Mucosa of rectum (tissue), 2 donors: ENCODE data around the gene ARHGAP1.
"Not testable (repeated sequence)": the region's sequence is repeated elsewhere in the genome, so short reads cannot be mapped to it uniquely, and the experiment has no call there.

Experiments
- H3K27ac ChIP-seq, 2 donors: one replicate each; pipeline ENCODE4 v1.7.0; 2013; ENCODE audit warnings: inconsistent platforms in 2 of 2, low read depth in 2 of 2, low read length in 2 of 2
- H3K27me3 ChIP-seq, 2 donors: one replicate each; pipeline ENCODE4 v1.7.0; 2013; ENCODE audit warnings: low read length in 2 of 2; ENCODE audit not compliant: control insufficient read depth in 2 of 2, insufficient read depth in 2 of 2
- H3K36me3 ChIP-seq, 2 donors: one replicate each; pipeline ENCODE4 v1.7.0; 2013; ENCODE audit warnings: low read length in 2 of 2; ENCODE audit not compliant: control insufficient read depth in 2 of 2, insufficient read depth in 2 of 2
- H3K4me1 ChIP-seq, 2 donors: one replicate each; pipeline ENCODE4 v1.7.0; 2013; ENCODE audit warnings: low read length in 2 of 2, mild to moderate bottlenecking in 1 of 2; ENCODE audit not compliant: control insufficient read depth in 2 of 2, insufficient read depth in 2 of 2
- H3K4me3 ChIP-seq, 2 donors: one replicate each; pipeline ENCODE4 v1.7.0; 2013; ENCODE audit warnings: low read length in 2 of 2
- H3K9ac ChIP-seq, 2 donors: one replicate each; pipeline ENCODE4 v1.7.0; 2013; ENCODE audit warnings: low read length in 2 of 2, low read depth in 1 of 2, mild to moderate bottlenecking in 1 of 2
- H3K9me3 ChIP-seq, 2 donors: one replicate each; pipeline ENCODE4 v1.7.0; 2013; ENCODE audit warnings: low read length in 2 of 2; ENCODE audit not compliant: control insufficient read depth in 2 of 2
- donor health status: healthy.
- donor health status: Normal muscosa, but diverticular disease.

The ARHGAP1 gene

GRCh38 chr11:46675288-46675851 lies 25.0 kb downstream of the ARHGAP1 start:
- H3K9me3 ChIP-seq = no peaks in the 10 kb centered on the region
- peak overlapping the region; percentile 24 to 37 for H3K4me3 ChIP-seq
- H3K36me3 ChIP-seq = peaks cover 57 to 59% of the 10 kb centered on the region in 2 donors
- H3K27ac ChIP-seq = peak overlapping the region; percentile 78 to 83
- H3K4me1 ChIP-seq = peaks cover 25 to 28% of the 10 kb centered on the region in 2 donors
- H3K9ac ChIP-seq = peak overlapping the region; percentile 8 to 36
- no peaks in the 10 kb centered on the region for H3K27me3 ChIP-seq

GRCh38 chr11:46674463-46675287 lies 25.7 kb downstream of the ARHGAP1 start:
- Histone ChIP-seq H3K27ac (peak overlapping the region; percentile 78 to 83), H3K36me3 (peaks cover 54% of the 10 kb centered on the region in 2 donors), H3K4me3 (peak overlapping the region; percentile 11 to 37), H3K9ac (peak overlapping the region; percentile 8 to 36), H3K27me3 (no peaks in the 10 kb centered on the region), H3K4me1 (peaks cover 25 to 28% of the 10 kb centered on the region in 2 donors), H3K9me3 (no peaks in the 10 kb centered on the region)

GRCh38 chr11:46673713-46674462 lies 26.5 kb downstream of the ARHGAP1 start:
- Histone ChIP-seq H3K27me3 (no peaks in the 10 kb centered on the region), H3K4me1 (peaks cover 25 to 28% of the 10 kb centered on the region in 2 donors), H3K36me3 (peaks cover 50 to 55% of the 10 kb centered on the region in 2 donors), H3K9ac (no peak overlapping the region), H3K4me3 (no peak overlapping the region), H3K27ac (peak overlapping the region; percentile 78 to 83), H3K9me3 (no peaks in the 10 kb centered on the region)

GRCh38 chr11:46672381-46672839 lies 28.0 kb downstream of the ARHGAP1 start:
- Histone ChIP-seq H3K4me3 (no peak overlapping the region), H3K36me3 (peaks cover 52 to 60% of the 10 kb centered on the region in 2 donors), H3K9ac (no peak overlapping the region), H3K27me3 (no peaks in the 10 kb centered on the region), H3K27ac (no peak overlapping the region), H3K9me3 (no peaks in the 10 kb centered on the region), H3K4me1 (peaks cover 25 to 28% of the 10 kb centered on the region in 2 donors)

DNA sequence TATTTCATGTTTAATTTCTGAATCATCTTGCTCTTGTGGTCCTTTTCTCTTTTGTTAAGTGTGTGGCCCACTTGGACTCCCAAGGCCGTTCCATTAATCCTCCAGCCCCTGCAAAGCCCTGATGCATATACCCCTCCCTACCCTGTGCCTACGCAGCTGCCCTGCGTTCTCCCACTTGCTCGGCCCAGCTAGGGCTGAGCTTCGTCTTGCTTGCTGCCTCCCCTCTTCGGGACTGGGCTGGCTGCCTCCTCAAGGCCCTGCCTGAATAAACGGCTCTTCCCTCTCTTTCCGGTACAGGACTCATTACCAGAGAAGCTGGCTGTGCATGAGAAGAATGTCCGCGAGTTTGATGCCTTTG lies 28.5 kb downstream of the ARHGAP1 start:
- H3K27me3 ChIP-seq = no peaks in the 10 kb centered on the region
- H3K36me3 ChIP-seq = peaks cover 52 to 61% of the 10 kb centered on the region in 2 donors
- no peak overlapping the region for H3K27ac ChIP-seq
- H3K4me3 ChIP-seq = no peak overlapping the region
- no peak overlapping the region for H3K9ac ChIP-seq
- H3K9me3 ChIP-seq = no peaks in the 10 kb centered on the region
- H3K4me1 ChIP-seq = peaks cover 25 to 28% of the 10 kb centered on the region in 2 donors

GRCh38 chr11:46670521-46670920 lies 29.9 kb downstream of the ARHGAP1 start:
- H3K9ac ChIP-seq, H3K27me3 ChIP-seq, H3K9me3 ChIP-seq, H3K4me3 ChIP-seq: not testable (repeated sequence)
- Histone ChIP-seq H3K36me3 (peaks cover 52 to 68% of the 10 kb centered on the region in 2 donors), H3K27ac (peak overlapping the region in 1 of 2 donors; percentile 13), H3K4me1 (peaks cover 17 to 22% of the 10 kb centered on the region in 2 donors)

- peaks cover 9 to 14% of the 10 kb centered on the region in 2 donors for H3K4me1 ChIP-seq
- peaks cover 59 to 74% of the 10 kb centered on the region in 2 donors for H3K36me3 ChIP-seq
- no peak overlapping the region for H3K27ac ChIP-seq
- no peak overlapping the region for H3K9ac ChIP-seq
- no peaks in the 10 kb centered on the region for H3K27me3 ChIP-seq
- H3K4me3 ChIP-seq = no peak overlapping the region
- H3K9me3 ChIP-seq = no peaks in the 10 kb centered on the region
Observed at GRCh38 chr11:46669711-46670139, 30.7 kb downstream of the ARHGAP1 start.

GRCh38 chr11:46668480-46669085 lies 31.8 kb downstream of the ARHGAP1 start:
- no peak overlapping the region for H3K27ac ChIP-seq
- H3K4me1 ChIP-seq = peaks cover 3 to 5% of the 10 kb centered on the region in 2 donors
- peaks cover 65 to 81% of the 10 kb centered on the region in 2 donors for H3K36me3 ChIP-seq
- no peak overlapping the region for H3K9ac ChIP-seq
- no peaks in the 10 kb centered on the region for H3K27me3 ChIP-seq
- no peaks in the 10 kb centered on the region for H3K9me3 ChIP-seq
- H3K4me3 ChIP-seq = no peak overlapping the region

- Histone ChIP-seq H3K27me3 (no peaks in the 10 kb centered on the region), H3K9ac (no peak overlapping the region), H3K36me3 (peaks cover 65 to 86% of the 10 kb centered on the region in 2 donors), H3K27ac (no peak overlapping the region), H3K4me1 (peaks cover 2 to 3% of the 10 kb centered on the region in 2 donors), H3K9me3 (no peaks in the 10 kb centered on the region), H3K4me3 (no peak overlapping the region)
Observed at GRCh38 chr11:46667043-46667481, 33.4 kb downstream of the ARHGAP1 start.
